ENCODE results near the gene KIF26B.
A peak's percentile ranks its signal among the peaks of the same experiment; 100 is the strongest.

Gene KIF26B

GRCh38 chr1:245611251-245611650, 456.5 kb downstream of the KIF26B start:
- H3K9me3 ChIP-seq (ENCODE audit: control insufficient read depth, low read length), result no peaks in the 10 kb centered on the region

GRCh38 chr1:245614476-245614875, 459.7 kb downstream of the KIF26B start:
- Histone ChIP-seq H3K4me1 (ENCODE audit: control insufficient read depth, insufficient read depth, low read length) (peaks cover 16% of the 10 kb centered on the region), H3K36me3 (ENCODE audit: control insufficient read depth, insufficient read depth, low read length, severe bottlenecking) (peaks cover 3% of the 10 kb centered on the region), H3K4me3 (ENCODE audit: low read length) (peak overlapping the region; percentile 55), H3K9me3 (ENCODE audit: control insufficient read depth, low read length) (no peaks in the 10 kb centered on the region), H3K27me3 (replicated peaks; ENCODE audit: control insufficient read depth, insufficient read depth, low read length) (no peaks in the 10 kb centered on the region), H3K9ac (ENCODE audit: low read length) (peak overlapping the region; percentile 9)
- peak; percentile 20 for DNase-seq (ENCODE audit: low read depth)

More at GRCh38 chr1:245611251-245611650, 456.5 kb downstream of the KIF26B start:
- H3K4me1 ChIP-seq (ENCODE audit: control insufficient read depth, insufficient read depth, low read length), result peaks cover 16% of the 10 kb centered on the region
- no peak overlapping the region for H3K4me3 ChIP-seq (ENCODE audit: low read length)
- DNase-seq (ENCODE audit: low read depth), result no peak
- H3K36me3 ChIP-seq (ENCODE audit: control insufficient read depth, insufficient read depth, low read length, severe bottlenecking), result no peaks in the 10 kb centered on the region
- H3K9ac ChIP-seq (ENCODE audit: low read length), result no peak overlapping the region
- H3K27me3 ChIP-seq (replicated peaks; ENCODE audit: control insufficient read depth, insufficient read depth, low read length), result no peaks in the 10 kb centered on the region

DNA sequence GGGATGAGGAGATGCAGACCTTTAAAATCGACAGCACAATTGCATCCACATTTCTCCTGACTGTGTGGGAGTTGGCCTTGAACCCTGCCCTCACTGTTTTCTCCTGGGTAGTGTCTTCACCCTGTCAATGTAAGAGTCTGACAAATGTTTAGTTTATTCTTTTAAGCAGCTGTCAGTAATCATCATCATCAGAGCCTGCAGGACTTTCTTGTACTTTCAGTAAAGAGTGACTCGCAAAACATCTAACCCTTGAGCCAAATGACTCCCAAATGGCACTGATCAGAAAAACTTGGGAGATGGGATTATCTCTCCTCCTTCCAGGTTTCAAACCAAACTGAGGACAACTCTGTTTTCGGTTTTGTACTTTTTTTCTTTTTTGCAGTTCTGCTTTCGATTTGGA, 460.2 kb downstream of the KIF26B start:
- H3K9me3 ChIP-seq (ENCODE audit: control insufficient read depth, low read length), result no peaks in the 10 kb centered on the region

GRCh38 chr1:245621589-245621988, 466.8 kb downstream of the KIF26B start:
- H3K36me3 ChIP-seq (ENCODE audit: control insufficient read depth, insufficient read depth, low read length, severe bottlenecking), result peaks cover 3% of the 10 kb centered on the region
- H3K27me3 ChIP-seq (replicated peaks; ENCODE audit: control insufficient read depth, insufficient read depth, low read length), result no peaks in the 10 kb centered on the region
- no peak overlapping the region for H3K9ac ChIP-seq (ENCODE audit: low read length)
- no peaks in the 10 kb centered on the region for H3K4me1 ChIP-seq (ENCODE audit: control insufficient read depth, insufficient read depth, low read length)
- H3K9me3 ChIP-seq (ENCODE audit: control insufficient read depth, low read length), result no peaks in the 10 kb centered on the region
- no peak for DNase-seq (ENCODE audit: low read depth)
- H3K4me3 ChIP-seq (ENCODE audit: low read length), result no peak overlapping the region

More for the DNA sequence above, 460.2 kb downstream of the KIF26B start:
- Histone ChIP-seq H3K4me3 (ENCODE audit: low read length) (peak overlapping the region; percentile 55), H3K27me3 (replicated peaks; ENCODE audit: control insufficient read depth, insufficient read depth, low read length) (no peaks in the 10 kb centered on the region), H3K36me3 (ENCODE audit: control insufficient read depth, insufficient read depth, low read length, severe bottlenecking) (peaks cover 3% of the 10 kb centered on the region), H3K9ac (ENCODE audit: low read length) (peak overlapping the region; percentile 9), H3K4me1 (ENCODE audit: control insufficient read depth, insufficient read depth, low read length) (peaks cover 16% of the 10 kb centered on the region)
- DNase-seq (ENCODE audit: low read depth), result peak; percentile 58

DNA sequence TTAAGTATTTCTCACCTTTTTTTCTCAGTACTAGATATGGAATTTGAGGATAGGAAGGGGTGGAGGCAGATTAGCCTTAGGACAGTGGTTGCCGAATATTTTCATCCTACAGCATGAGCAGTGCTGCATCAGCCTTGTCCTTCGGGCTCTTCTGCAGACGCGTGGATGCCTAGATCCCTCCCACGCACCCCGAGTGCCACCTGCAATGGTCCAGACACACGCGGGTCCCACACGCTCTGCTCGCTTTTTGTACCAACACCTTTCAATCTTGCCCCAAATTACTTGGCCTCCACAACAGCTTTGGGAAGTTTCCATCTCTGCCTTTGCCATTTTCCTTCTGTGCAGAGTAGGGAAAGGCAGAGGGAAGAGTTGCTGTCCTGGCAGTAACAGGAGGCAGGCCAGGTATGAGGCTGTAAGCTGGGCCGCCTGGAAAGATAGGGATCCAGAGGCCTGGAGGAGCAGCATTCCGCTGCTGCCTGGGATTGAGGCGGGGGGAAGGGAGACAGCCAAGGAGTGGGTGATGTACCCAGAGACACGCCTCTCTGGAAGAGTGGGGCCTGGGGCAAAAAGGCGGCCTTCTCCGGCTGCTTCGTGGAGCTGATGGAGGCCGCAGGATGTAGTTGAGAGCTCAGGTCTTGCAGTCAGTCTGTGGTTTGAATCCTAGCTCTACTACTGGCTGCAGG, 467.7 kb downstream of the KIF26B start:
- Histone ChIP-seq H3K36me3 (ENCODE audit: control insufficient read depth, insufficient read depth, low read length, severe bottlenecking) (peaks cover under 1% of the 10 kb centered on the region), H3K4me3 (ENCODE audit: low read length) (no peak overlapping the region), H3K9ac (ENCODE audit: low read length) (no peak overlapping the region), H3K27me3 (replicated peaks; ENCODE audit: control insufficient read depth, insufficient read depth, low read length) (no peaks in the 10 kb centered on the region), H3K9me3 (ENCODE audit: control insufficient read depth, low read length) (no peaks in the 10 kb centered on the region), H3K4me1 (ENCODE audit: control insufficient read depth, insufficient read depth, low read length) (no peaks in the 10 kb centered on the region)
- DNase-seq (ENCODE audit: low read depth), result no peak

- H3K27me3 ChIP-seq (replicated peaks; ENCODE audit: control insufficient read depth, insufficient read depth, low read length), result peaks cover 3% of the 10 kb centered on the region
- no peaks in the 10 kb centered on the region for H3K36me3 ChIP-seq (ENCODE audit: control insufficient read depth, insufficient read depth, low read length, severe bottlenecking)
- H3K4me1 ChIP-seq (ENCODE audit: control insufficient read depth, insufficient read depth, low read length), result no peaks in the 10 kb centered on the region
- no peak overlapping the region for H3K9ac ChIP-seq (ENCODE audit: low read length)
- H3K4me3 ChIP-seq (ENCODE audit: low read length), result no peak overlapping the region
- H3K9me3 ChIP-seq (ENCODE audit: control insufficient read depth, low read length), result peaks cover 32% of the 10 kb centered on the region
- DNase-seq (ENCODE audit: low read depth), result no peak
These were observed 486.6 kb downstream of the KIF26B start for GRCh38 chr1:245641384-245641783.

DNA sequence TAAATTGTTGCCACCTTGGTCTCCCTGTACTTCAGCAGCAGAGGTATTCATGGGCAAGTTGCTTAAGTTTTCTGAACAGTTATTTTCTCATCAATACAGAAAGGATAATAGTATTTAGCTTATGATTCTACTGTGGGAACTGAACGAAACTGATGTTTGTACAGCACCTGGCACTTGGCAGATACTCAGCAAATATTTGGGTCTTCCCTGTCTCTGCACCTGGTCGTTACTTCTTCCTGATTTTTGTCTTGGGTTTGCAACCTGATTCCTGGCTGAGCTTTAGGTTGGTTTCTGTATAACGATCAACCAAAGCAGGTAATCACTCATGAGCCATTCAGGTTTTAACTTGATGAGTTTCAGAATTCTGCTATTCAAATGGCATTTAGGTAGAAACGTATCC, 490.6 kb downstream of the KIF26B start:
- Histone ChIP-seq H3K4me1 (ENCODE audit: control insufficient read depth, insufficient read depth, low read length) (no peaks in the 10 kb centered on the region), H3K36me3 (ENCODE audit: control insufficient read depth, insufficient read depth, low read length, severe bottlenecking) (no peaks in the 10 kb centered on the region), H3K9ac (ENCODE audit: low read length) (no peak overlapping the region), H3K4me3 (ENCODE audit: low read length) (no peak overlapping the region), H3K27me3 (replicated peaks; ENCODE audit: control insufficient read depth, insufficient read depth, low read length) (peaks cover 3% of the 10 kb centered on the region), H3K9me3 (ENCODE audit: control insufficient read depth, low read length) (peaks cover 27% of the 10 kb centered on the region)
- DNase-seq (ENCODE audit: low read depth), result no peak

DNA sequence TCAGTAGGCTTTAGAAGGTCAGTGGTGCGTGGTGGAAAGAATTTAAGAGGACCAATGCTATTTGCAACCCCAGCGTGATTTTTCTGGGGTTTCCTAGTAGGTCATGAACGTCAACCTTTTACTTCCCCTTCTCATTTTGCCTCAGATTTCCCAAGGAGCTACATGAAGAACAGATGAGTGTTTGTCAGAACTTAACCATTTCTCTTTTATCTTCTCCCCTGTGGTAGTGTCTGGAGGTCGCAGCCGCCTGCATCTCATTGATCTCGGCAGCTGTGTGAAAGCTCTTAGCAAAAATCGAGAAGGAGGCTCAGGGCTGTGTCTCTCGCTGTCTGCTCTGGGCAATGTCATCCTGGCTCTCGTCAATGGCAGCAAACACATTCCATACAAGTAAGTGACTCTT, 491.1 kb downstream of the KIF26B start:
- H3K9ac ChIP-seq (ENCODE audit: low read length), result no peak overlapping the region
- DNase-seq (ENCODE audit: low read depth), result no peak
- no peaks in the 10 kb centered on the region for H3K36me3 ChIP-seq (ENCODE audit: control insufficient read depth, insufficient read depth, low read length, severe bottlenecking)
- no peaks in the 10 kb centered on the region for H3K4me1 ChIP-seq (ENCODE audit: control insufficient read depth, insufficient read depth, low read length)
- no peak overlapping the region for H3K4me3 ChIP-seq (ENCODE audit: low read length)
- H3K27me3 ChIP-seq (replicated peaks; ENCODE audit: control insufficient read depth, insufficient read depth, low read length), result peaks cover 3% of the 10 kb centered on the region
- peaks cover 23% of the 10 kb centered on the region for H3K9me3 ChIP-seq (ENCODE audit: control insufficient read depth, low read length)

GRCh38 chr1:245648749-245649522, 494.2 kb downstream of the KIF26B start:
- no peak overlapping the region for H3K9ac ChIP-seq (ENCODE audit: low read length)
- no peaks in the 10 kb centered on the region for H3K36me3 ChIP-seq (ENCODE audit: control insufficient read depth, insufficient read depth, low read length, severe bottlenecking)
- no peaks in the 10 kb centered on the region for H3K4me1 ChIP-seq (ENCODE audit: control insufficient read depth, insufficient read depth, low read length)
- peaks cover 4% of the 10 kb centered on the region for H3K9me3 ChIP-seq (ENCODE audit: control insufficient read depth, low read length)
- DNase-seq (ENCODE audit: low read depth), result no peak
- H3K27me3 ChIP-seq (replicated peaks; ENCODE audit: control insufficient read depth, insufficient read depth, low read length), result peaks cover 3% of the 10 kb centered on the region
- H3K4me3 ChIP-seq (ENCODE audit: low read length), result no peak overlapping the region

GRCh38 chr1:245649666-245650065, 494.9 kb downstream of the KIF26B start:
- Histone ChIP-seq H3K4me1 (ENCODE audit: control insufficient read depth, insufficient read depth, low read length) (no peaks in the 10 kb centered on the region), H3K9me3 (ENCODE audit: control insufficient read depth, low read length) (peaks cover under 1% of the 10 kb centered on the region), H3K36me3 (ENCODE audit: control insufficient read depth, insufficient read depth, low read length, severe bottlenecking) (no peaks in the 10 kb centered on the region), H3K4me3 (ENCODE audit: low read length) (no peak overlapping the region), H3K9ac (ENCODE audit: low read length) (no peak overlapping the region), H3K27me3 (replicated peaks; ENCODE audit: control insufficient read depth, insufficient read depth, low read length) (peaks cover 3% of the 10 kb centered on the region)
- DNase-seq (ENCODE audit: low read depth), result no peak

DNA sequence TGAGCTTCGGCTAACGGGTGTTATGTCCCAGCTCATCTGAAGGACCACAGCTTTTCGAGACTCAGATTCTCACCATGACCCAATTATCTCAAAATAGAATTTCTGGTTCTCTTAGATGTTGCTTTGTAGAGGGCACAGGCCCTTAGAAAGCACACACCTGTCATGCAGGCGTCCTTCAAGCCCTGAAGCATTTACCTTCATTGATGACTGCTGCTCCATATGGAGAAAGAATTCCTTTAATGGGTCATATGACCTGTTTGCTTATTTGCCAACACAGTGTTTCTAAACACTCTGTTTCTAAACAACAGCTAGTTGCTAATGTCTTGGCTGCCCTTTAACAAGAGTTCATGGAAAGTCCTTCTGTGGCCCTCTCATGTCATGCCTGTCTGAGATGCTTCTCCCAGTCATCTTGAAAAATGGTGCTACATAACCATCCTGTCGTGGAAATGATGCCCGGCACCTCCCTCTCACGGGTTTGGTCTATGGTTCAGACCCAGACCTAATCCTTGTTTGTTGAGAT, 495.7 kb downstream of the KIF26B start:
- Histone ChIP-seq H3K27me3 (replicated peaks; ENCODE audit: control insufficient read depth, insufficient read depth, low read length) (peaks cover 3% of the 10 kb centered on the region), H3K9me3 (ENCODE audit: control insufficient read depth, low read length) (no peaks in the 10 kb centered on the region), H3K4me1 (ENCODE audit: control insufficient read depth, insufficient read depth, low read length) (no peaks in the 10 kb centered on the region), H3K9ac (ENCODE audit: low read length) (no peak overlapping the region), H3K4me3 (ENCODE audit: low read length) (no peak overlapping the region), H3K36me3 (ENCODE audit: control insufficient read depth, insufficient read depth, low read length, severe bottlenecking) (no peaks in the 10 kb centered on the region)
- no peak for DNase-seq (ENCODE audit: low read depth)
